SK-N-SH treated with all-trans-retinoic acid at 6 μM for 48 hours (cell line): Measurements from ENCODE around the gene CCDC6.
"Not testable (repeated sequence)": the region's sequence is repeated elsewhere in the genome, so short reads cannot be mapped to it uniquely, and the experiment has no call there.

Experiments used
- ATAC-seq: fragments of 200-7000 bp; cut with Tn5 transposase; 3 replicates; pipeline ENCODE4 v1.9.1; 2020; ENCODE audit warnings: mild to moderate bottlenecking, moderate library complexity
- ARNTL ChIP-seq: fragments of 450-650 bp; formaldehyde crosslinking; IDR thresholded peaks from 2 replicates; pipeline ENCODE4 v1.5.0; 2020; ENCODE audit warnings: low read depth, mild to moderate bottlenecking, moderate library complexity, borderline replicate concordance
- BACH2 ChIP-seq: fragments of 250-450 bp; sonication (Bioruptor Pico); IDR thresholded peaks from 2 replicates; pipeline ENCODE4 v1.9.0; 2021; ENCODE audit warnings: mild to moderate bottlenecking, borderline replicate concordance
- CREB5 ChIP-seq: fragments of 250-450 bp; sonication (Bioruptor Pico); IDR thresholded peaks from 2 replicates; pipeline ENCODE4 v1.5.1; 2020; ENCODE audit warnings: low read depth, mild to moderate bottlenecking, moderate library complexity
- CSDC2 ChIP-seq: fragments of 250-450 bp; sonication (Bioruptor Pico); IDR thresholded peaks from 2 replicates; pipeline ENCODE4 v1.5.0; 2020; ENCODE audit warnings: mild to moderate bottlenecking, moderate library complexity
- ESRRG ChIP-seq: fragments of 250-450 bp; sonication (Bioruptor Pico); IDR thresholded peaks from 2 replicates; pipeline ENCODE4 v1.6.1; 2021; ENCODE audit warnings: mild to moderate bottlenecking
- GLIS3 ChIP-seq: fragments of 250-450 bp; sonication (Bioruptor Pico); IDR thresholded peaks from 2 replicates; pipeline ENCODE4 v1.5.0; 2020; ENCODE audit warnings: mild to moderate bottlenecking, moderate library complexity
- ISL1 ChIP-seq: fragments of 250-450 bp; sonication (Bioruptor Pico); IDR thresholded peaks from 2 replicates; pipeline ENCODE4 v2.1.2; 2022; ENCODE audit warnings: mild to moderate bottlenecking, moderate library complexity
- OSR1 ChIP-seq: fragments of 250-450 bp; sonication (Bioruptor Pico); IDR thresholded peaks from 2 replicates; pipeline ENCODE4 v1.8.0; 2022; ENCODE audit warnings: moderate library complexity, mild to moderate bottlenecking, inconsistent platforms
- PATZ1 ChIP-seq: fragments of 250-450 bp; sonication (Bioruptor Pico); IDR thresholded peaks from 2 replicates; pipeline ENCODE4 v1.8.0; 2020; ENCODE audit warnings: mild to moderate bottlenecking, moderate library complexity, borderline replicate concordance
- POU6F1 ChIP-seq: fragments of 250-450 bp; sonication (Bioruptor Pico); IDR thresholded peaks from 2 replicates; pipeline ENCODE4 v1.8.0; 2021; ENCODE audit warnings: low read depth, mild to moderate bottlenecking, moderate library complexity, borderline replicate concordance
- PPARA ChIP-seq: fragments of 250-450 bp; sonication (Bioruptor Pico); IDR thresholded peaks from 2 replicates; pipeline ENCODE4 v1.5.0; 2020; ENCODE audit warnings: mild to moderate bottlenecking, borderline replicate concordance
- RARB ChIP-seq: fragments of 250-450 bp; sonication (Bioruptor Pico); IDR thresholded peaks from 2 replicates; pipeline ENCODE4 v1.8.0; 2021; ENCODE audit warnings: mild to moderate bottlenecking, moderate library complexity
- SNAI2 ChIP-seq: fragments of 250-450 bp; sonication (Bioruptor Pico); IDR thresholded peaks from 2 replicates; pipeline ENCODE4 v1.5.0; 2020; ENCODE audit warnings: mild to moderate bottlenecking, moderate library complexity
- TOX ChIP-seq: fragments of 250-450 bp; sonication (Bioruptor Pico); IDR thresholded peaks from 2 replicates; pipeline ENCODE4 v1.8.0; 2021; ENCODE audit warnings: mild to moderate bottlenecking, moderate library complexity, borderline replicate concordance
- ZFP3 ChIP-seq: fragments of 250-450 bp; sonication (Bioruptor Pico); IDR thresholded peaks from 2 replicates; pipeline ENCODE4 v1.5.0; 2020; ENCODE audit warnings: mild to moderate bottlenecking, moderate library complexity
- ZFP30 ChIP-seq: fragments of 450-650 bp; formaldehyde crosslinking; IDR thresholded peaks from 2 replicates; pipeline ENCODE4 v1.5.0; 2022; ENCODE audit warnings: mild to moderate bottlenecking, moderate library complexity
- ZNF70 ChIP-seq: fragments of 450-650 bp; formaldehyde crosslinking; IDR thresholded peaks from 2 replicates; pipeline ENCODE4 v1.5.0; 2020; ENCODE audit warnings: mild to moderate bottlenecking, moderate library complexity
- ZNF8 ChIP-seq: fragments of 450-650 bp; formaldehyde crosslinking; IDR thresholded peaks from 2 replicates; pipeline ENCODE4 v1.5.0; 2020; ENCODE audit warnings: mild to moderate bottlenecking, moderate library complexity

CCDC6 gene

GRCh38 chr10:59878289-59878688 lies 28.1 kb downstream of the CCDC6 start (continued):
- TF ChIP-seq BACH2 (CRISPR knock-in tag): no peak
- TF ChIP-seq ISL1 (CRISPR knock-in tag): no peak
- TF ChIP-seq ZFP30 (CRISPR knock-in tag): no peak
- TF ChIP-seq TOX: no peak
- TF ChIP-seq PATZ1 (CRISPR knock-in tag): no peak
- no peak for TF ChIP-seq ZFP3 (CRISPR knock-in tag)
- TF ChIP-seq SNAI2 (CRISPR knock-in tag): no peak

GRCh38 chr10:59877191-59877671 lies 29.1 kb downstream of the CCDC6 start:
- TF ChIP-seq ESRRG (no peak), SNAI2 (CRISPR knock-in tag) (no peak)

GRCh38 chr10:59876695-59877094 lies 29.7 kb downstream of the CCDC6 start:
- ATAC-seq: peak; percentile 34; the same call in 2 of the 3 replicates
- no peak for TF ChIP-seq OSR1 (CRISPR knock-in tag)
- TF ChIP-seq ISL1 (CRISPR knock-in tag): 0 out of 2 replicates have a peak, but pooled peaks have one; percentile 12

More at GRCh38 chr10:59877191-59877671, 29.1 kb downstream of the CCDC6 start:
- ATAC-seq: peak; percentile 70

- ATAC-seq: not testable (repeated sequence)
Measured at GRCh38 chr10:59876208-59876607, 30.1 kb downstream of the CCDC6 start.

GRCh38 chr10:59873896-59874295 lies 32.5 kb downstream of the CCDC6 start:
- no peak for ATAC-seq
- TF ChIP-seq ZNF70: no peak
- no peak for TF ChIP-seq CREB5 (CRISPR knock-in tag)
- no peak for TF ChIP-seq ESRRG
- TF ChIP-seq RARB (CRISPR knock-in tag): no peak
- TF ChIP-seq ISL1 (CRISPR knock-in tag): no peak
- no peak for TF ChIP-seq CSDC2
- no peak for TF ChIP-seq ARNTL (CRISPR knock-in tag)
- TF ChIP-seq, all 23 proteins: peak for 0

- no peak for TF ChIP-seq SNAI2 (CRISPR knock-in tag)
- no peak for TF ChIP-seq RARB (CRISPR knock-in tag)
- no peak for TF ChIP-seq ISL1 (CRISPR knock-in tag)
- TF ChIP-seq TOX: no peak
- no peak for TF ChIP-seq POU6F1 (CRISPR knock-in tag)
- no peak for TF ChIP-seq ARNTL (CRISPR knock-in tag)
- no peak for TF ChIP-seq CREB5 (CRISPR knock-in tag)
- no peak for TF ChIP-seq ZNF8 (CRISPR knock-in tag)
- TF ChIP-seq OSR1 (CRISPR knock-in tag): no peak
- TF ChIP-seq BACH2 (CRISPR knock-in tag): no peak
- TF ChIP-seq PPARA (CRISPR knock-in tag): no peak
- TF ChIP-seq GLIS3 (CRISPR knock-in tag): no peak
- TF ChIP-seq CSDC2: no peak
- peak; percentile 51 for ATAC-seq
Measured at GRCh38 chr10:59872892-59873463, 33.4 kb downstream of the CCDC6 start.
